Prostate gland (tissue), 2 donors: Measurements from ENCODE around the gene QPCT. TPM values are rescaled to one million over a fixed set of nuclear protein-coding genes. Genes with fewer than 3 reads are reported as not detected.

Experiments
- DNase-seq: peaks from one replicate; pipeline ENCODE4 v3.0.0-alpha.2; 2019; ENCODE audit warnings: low spot score
- H3K27ac ChIP-seq, 2 donors: fragments of 200-600 bp; sonication (generic); 2 replicates each; pipeline ENCODE4 v1.5.1; 2017 to 2019
- H3K27me3 ChIP-seq: fragments of 200-600 bp; sonication (generic); replicated peaks from 2 replicates; pipeline ENCODE4 v1.5.1; 2019; ENCODE audit not compliant: insufficient read depth
- H3K36me3 ChIP-seq, 2 donors: fragments of 200-600 bp; sonication (generic); 1 replicate in 1 of 2; 2 replicates in 1 of 2; pipeline versions ENCODE4 v1.5.1 to v1.8.1; 2017 to 2019
- H3K4me1 ChIP-seq: fragments of 200-600 bp; sonication (generic); replicated peaks from 2 replicates; pipeline ENCODE4 v1.5.1; 2019
- H3K4me3 ChIP-seq, 2 donors: fragments of 200-600 bp; sonication (generic); 2 replicates each; pipeline ENCODE4 v1.5.1; 2017 to 2019
- H3K9me3 ChIP-seq: fragments of 200-600 bp; sonication (generic); 2 replicates; pipeline ENCODE4 v1.5.1; 2017
- POLR2A ChIP-seq: fragments of 450-650 bp; IDR thresholded peaks from one replicate; pipeline ENCODE4 v1.6.1; 2016; ENCODE audit warnings: antibody characterized with exemption, mild to moderate bottlenecking
- POLR2AphosphoS5 ChIP-seq: sonication (generic); formaldehyde crosslinking; IDR thresholded peaks from one replicate; pipeline ENCODE4 v1.6.1; 2017; ENCODE audit warnings: antibody characterized with exemption
- WGBS: methylation state at CpG from one replicate; pipeline ENCODE4 v1.1.5; 2018; 5-methylcytosine and 5-hydroxymethylcytosine counted together
- intact Hi-C: fragments of 100-400 bp; cut with DNase I; formaldehyde crosslinking; loops from one replicate; pipeline ENCODE4 v1.14.2; 2022
- total RNA-seq, 2 donors: library from RNA; depleted of rRNA; stranded (reverse); fragments of >200 nt; gene quantifications; one replicate each; pipeline ENCODE4 v1.1.0, GENCODE V29; 2016
- TF ChIP-seq, protein P1 (sequence below), 4 experiments: fragments of 200-600 bp in 2 of 4; fragments of 450-650 bp in 2 of 4; sonication (generic) in 2 of 4; IDR thresholded peaks; 1 replicate in 3 of 4; 2 replicates in 1 of 4; pipeline ENCODE4 v1.5.1; 2016 to 2019; ENCODE audit warnings: antibody characterized with exemption in 4 of 4, mild to moderate bottlenecking in 2 of 4, moderate library complexity in 2 of 4

Gene QPCT
- total RNA-seq, 2 donors from 2014 or later = 5.3 to 11.7 TPM

GRCh38 chr2:37343537-37344434, 644 bp upstream of the QPCT start:
- Histone ChIP-seq H3K27me3 (no peaks in the 10 kb centered on the region), H3K27ac (peak overlapping the region; percentile 54 to 73), H3K36me3 (no peaks in the 10 kb centered on the region), H3K4me1 (no peaks in the 10 kb centered on the region), H3K4me3 (peak overlapping the region; percentile 45 to 58), H3K9me3 (no peaks in the 10 kb centered on the region)
- 69% methylated on average over 7 of the region's 7 CpGs for WGBS
- intact Hi-C loops = no loop called here
- no peak for DNase-seq
- no peak for TF ChIP-seq POLR2AphosphoS5
- TF ChIP-seq, protein P1, sequence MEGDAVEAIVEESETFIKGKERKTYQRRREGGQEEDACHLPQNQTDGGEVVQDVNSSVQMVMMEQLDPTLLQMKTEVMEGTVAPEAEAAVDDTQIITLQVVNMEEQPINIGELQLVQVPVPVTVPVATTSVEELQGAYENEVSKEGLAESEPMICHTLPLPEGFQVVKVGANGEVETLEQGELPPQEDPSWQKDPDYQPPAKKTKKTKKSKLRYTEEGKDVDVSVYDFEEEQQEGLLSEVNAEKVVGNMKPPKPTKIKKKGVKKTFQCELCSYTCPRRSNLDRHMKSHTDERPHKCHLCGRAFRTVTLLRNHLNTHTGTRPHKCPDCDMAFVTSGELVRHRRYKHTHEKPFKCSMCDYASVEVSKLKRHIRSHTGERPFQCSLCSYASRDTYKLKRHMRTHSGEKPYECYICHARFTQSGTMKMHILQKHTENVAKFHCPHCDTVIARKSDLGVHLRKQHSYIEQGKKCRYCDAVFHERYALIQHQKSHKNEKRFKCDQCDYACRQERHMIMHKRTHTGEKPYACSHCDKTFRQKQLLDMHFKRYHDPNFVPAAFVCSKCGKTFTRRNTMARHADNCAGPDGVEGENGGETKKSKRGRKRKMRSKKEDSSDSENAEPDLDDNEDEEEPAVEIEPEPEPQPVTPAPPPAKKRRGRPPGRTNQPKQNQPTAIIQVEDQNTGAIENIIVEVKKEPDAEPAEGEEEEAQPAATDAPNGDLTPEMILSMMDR (IDR thresholded peaks at IDR 0.05) = peak in 1 of 4 experiments; percentile 19

GRCh38 chr2:37348155-37348554, 3.7 kb downstream of the QPCT start:
- 91% methylated on average over 5 of the region's 5 CpGs for WGBS
- no peaks in the 10 kb centered on the region for H3K4me1 ChIP-seq
- no peaks in the 10 kb centered on the region for H3K36me3 ChIP-seq
- DNase-seq = no peak
- no peaks in the 10 kb centered on the region for H3K27me3 ChIP-seq
- intact Hi-C loops = no loop called here
- H3K9me3 ChIP-seq = no peaks in the 10 kb centered on the region
- no peak overlapping the region for H3K27ac ChIP-seq
- no peak overlapping the region for H3K4me3 ChIP-seq
- no peak for TF ChIP-seq POLR2AphosphoS5
- TF ChIP-seq POLR2A = no peak
- TF ChIP-seq, protein P1 (IDR thresholded peaks at IDR 0.05) = no peak

DNA sequence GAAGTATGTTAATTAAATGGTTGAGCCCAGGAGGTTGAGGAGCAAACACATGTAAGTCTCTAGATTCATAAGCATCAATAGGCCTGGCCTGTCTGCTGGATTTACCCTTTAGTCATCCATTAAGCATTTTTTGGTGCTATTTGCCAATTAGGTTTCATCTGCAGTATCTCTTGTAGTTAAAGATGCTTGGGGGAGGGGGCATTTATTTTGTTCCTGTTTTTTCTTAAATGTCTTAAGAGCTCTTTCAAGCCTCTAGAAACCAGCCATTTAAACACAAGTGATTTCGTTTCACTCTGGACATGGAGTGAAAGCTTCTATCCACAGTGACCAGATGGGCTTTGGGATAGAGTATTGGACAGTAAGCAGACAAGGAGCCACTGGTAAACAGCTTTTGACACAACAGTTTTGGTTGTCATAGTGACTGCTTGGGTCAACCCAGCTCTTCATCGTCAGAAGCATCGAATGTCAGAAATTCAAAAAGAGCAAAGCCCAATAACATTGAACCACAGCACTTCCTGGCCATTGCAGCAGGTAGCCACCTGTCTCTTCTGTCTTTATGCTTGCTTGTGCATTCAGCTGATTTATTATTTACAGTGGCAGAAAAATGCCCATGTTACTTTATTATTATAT, 4.9 kb downstream of the QPCT start:
- Histone ChIP-seq H3K27me3 (no peaks in the 10 kb centered on the region), H3K9me3 (no peaks in the 10 kb centered on the region), H3K36me3 (no peaks in the 10 kb centered on the region), H3K4me3 (no peak overlapping the region), H3K27ac (no peak overlapping the region), H3K4me1 (no peaks in the 10 kb centered on the region)
- TF ChIP-seq, protein P1 (IDR thresholded peaks at IDR 0.05) = no peak
- TF ChIP-seq POLR2AphosphoS5 = no peak
- no peak for TF ChIP-seq POLR2A
- no peak for DNase-seq
- intact Hi-C loops = no loop called here
- 57% methylated on average over 3 of the region's 3 CpGs for WGBS

GRCh38 chr2:37350034-37350433, 5.6 kb downstream of the QPCT start:
- no peak for DNase-seq
- no peak for TF ChIP-seq POLR2A
- TF ChIP-seq, protein P1 (IDR thresholded peaks at IDR 0.05) = no peak
- TF ChIP-seq POLR2AphosphoS5 = no peak

More at GRCh38 chr2:37350034-37350433, 5.6 kb downstream of the QPCT start:
- Histone ChIP-seq H3K4me3 (no peak overlapping the region), H3K27me3 (no peaks in the 10 kb centered on the region), H3K27ac (no peak overlapping the region), H3K9me3 (no peaks in the 10 kb centered on the region), H3K4me1 (no peaks in the 10 kb centered on the region), H3K36me3 (no peaks in the 10 kb centered on the region)
- 33% methylated on average over 3 of the region's 3 CpGs for WGBS
- intact Hi-C loops = no loop called here
